ENCODE data around the gene PCCA.

Gene PCCA

DNA sequence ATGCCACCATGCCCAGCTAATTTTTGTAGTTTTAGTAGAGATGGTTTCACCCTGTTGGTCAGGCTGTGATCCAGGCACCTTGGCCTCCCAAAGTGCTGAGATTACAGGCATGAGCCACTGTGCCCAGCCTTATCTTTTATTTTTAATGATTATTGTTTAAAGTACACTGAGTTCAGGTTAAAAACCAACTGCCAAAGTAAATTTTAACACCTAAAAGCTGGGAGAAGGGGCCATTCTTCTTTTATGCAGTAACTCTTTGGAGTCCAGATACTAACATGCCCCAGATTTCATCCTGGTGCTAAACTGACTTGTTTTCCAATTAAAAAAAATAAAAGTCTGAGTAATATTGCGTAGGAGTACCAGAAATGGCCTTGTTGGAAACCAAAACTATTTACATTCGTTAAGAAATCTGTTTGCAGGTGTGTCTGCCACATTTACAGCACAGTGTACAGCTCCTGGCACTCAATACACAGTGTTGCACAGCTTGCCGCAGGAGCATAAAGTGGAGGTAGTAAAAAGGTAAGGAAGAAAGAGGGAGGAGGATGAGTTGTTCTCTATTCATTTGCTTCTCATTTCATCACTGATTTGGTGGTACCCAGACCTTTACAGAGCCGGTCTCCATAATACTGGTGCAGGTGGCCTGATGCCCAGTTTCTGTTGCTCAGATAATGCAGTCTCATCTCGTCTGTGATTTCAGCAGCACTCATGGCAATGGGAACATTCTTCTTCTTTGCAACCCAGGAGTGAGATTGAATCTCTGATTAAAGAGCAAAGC is 108.9 kb downstream of the PCCA start:
- DNase-seq (ENCODE audit: low read depth), result no peak
- TF ChIP-seq, protein P1, sequence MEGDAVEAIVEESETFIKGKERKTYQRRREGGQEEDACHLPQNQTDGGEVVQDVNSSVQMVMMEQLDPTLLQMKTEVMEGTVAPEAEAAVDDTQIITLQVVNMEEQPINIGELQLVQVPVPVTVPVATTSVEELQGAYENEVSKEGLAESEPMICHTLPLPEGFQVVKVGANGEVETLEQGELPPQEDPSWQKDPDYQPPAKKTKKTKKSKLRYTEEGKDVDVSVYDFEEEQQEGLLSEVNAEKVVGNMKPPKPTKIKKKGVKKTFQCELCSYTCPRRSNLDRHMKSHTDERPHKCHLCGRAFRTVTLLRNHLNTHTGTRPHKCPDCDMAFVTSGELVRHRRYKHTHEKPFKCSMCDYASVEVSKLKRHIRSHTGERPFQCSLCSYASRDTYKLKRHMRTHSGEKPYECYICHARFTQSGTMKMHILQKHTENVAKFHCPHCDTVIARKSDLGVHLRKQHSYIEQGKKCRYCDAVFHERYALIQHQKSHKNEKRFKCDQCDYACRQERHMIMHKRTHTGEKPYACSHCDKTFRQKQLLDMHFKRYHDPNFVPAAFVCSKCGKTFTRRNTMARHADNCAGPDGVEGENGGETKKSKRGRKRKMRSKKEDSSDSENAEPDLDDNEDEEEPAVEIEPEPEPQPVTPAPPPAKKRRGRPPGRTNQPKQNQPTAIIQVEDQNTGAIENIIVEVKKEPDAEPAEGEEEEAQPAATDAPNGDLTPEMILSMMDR (IDR thresholded peaks at IDR 0.05; ENCODE audit: low read length, missing control alignments), result no peak
- no peak overlapping the region for H3K4me3 ChIP-seq (replicated peaks; ENCODE audit: low read depth, low read length)

DNA sequence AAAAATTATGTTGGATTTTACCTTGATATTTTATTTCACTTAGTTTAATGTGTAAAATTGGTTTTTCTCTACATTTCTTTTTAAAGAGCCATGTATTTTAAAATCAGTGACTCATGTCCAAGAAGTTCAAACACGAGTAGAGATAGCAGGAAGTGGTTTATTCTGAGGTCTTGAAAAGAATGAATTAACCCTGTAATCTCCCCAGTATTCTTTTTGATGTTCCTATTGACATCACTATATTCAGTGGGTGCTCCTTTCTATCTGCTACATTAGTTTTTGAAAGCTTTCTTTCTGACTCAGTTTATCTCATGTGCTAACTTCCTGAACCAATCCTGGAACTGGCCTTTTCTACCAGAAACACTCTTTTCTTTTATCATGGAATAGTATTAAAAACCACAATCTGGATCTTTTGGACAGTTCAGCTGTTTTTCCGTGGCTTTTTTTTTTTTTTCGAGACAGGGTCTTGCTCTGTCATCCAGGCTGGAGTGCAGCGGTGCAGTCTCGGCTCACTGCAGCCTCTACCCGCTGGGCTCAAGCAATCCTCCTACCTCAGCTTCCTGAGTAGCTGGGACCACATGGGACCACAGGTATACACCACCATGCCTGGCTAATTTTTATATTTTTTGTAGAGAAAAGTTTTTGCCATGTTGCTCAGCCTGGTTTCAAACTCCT is 114.9 kb downstream of the PCCA start:
- H3K4me3 ChIP-seq (replicated peaks; ENCODE audit: low read depth, low read length), result no peak overlapping the region
- TF ChIP-seq, protein P1 (IDR thresholded peaks at IDR 0.05; ENCODE audit: low read length, missing control alignments), result no peak
- peak; percentile 38 for DNase-seq (ENCODE audit: low read depth)

DNA sequence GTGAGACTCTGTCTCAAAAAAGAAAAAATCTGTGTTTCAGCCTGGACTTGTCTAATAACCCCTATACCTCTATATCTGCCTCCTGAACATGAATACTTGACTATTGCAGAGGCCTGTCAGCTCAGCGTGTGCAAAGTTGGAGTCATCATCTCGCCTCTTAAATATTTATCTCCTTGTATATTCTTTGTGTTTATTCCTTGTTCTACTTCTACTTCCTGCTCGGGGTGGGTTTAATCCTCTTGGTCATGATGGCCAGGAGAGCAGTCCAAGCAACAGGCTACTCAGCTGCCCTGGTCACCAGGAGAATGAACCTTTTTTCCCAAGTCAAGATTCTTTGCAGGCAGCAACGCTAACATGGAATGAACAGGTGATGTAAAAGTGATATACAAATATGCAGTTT is 119.1 kb downstream of the PCCA start:
- H3K4me3 ChIP-seq (replicated peaks; ENCODE audit: low read depth, low read length), result no peak overlapping the region
- no peak for DNase-seq (ENCODE audit: low read depth)
- TF ChIP-seq, protein P1 (IDR thresholded peaks at IDR 0.05; ENCODE audit: low read length, missing control alignments), result no peak

DNA sequence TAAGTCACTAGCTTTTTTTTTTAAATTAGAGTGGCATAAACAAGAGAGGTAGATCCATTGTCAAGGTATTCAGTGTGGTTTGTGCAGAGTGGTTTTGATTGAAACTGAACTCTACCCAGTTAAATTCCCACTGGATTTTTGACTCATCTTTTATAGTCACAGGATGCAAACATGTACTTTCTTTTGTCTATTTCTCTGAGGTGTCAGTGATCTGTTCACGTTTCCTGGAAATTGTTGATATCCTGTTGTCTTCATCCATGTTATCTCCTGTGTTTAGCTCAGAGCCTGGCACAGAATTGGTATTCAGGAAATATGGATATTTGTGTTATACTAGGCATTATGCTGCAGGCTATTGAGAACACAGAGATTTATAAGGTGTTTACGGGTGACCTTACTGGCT is 119.7 kb downstream of the PCCA start:
- no peak overlapping the region for H3K4me3 ChIP-seq (replicated peaks; ENCODE audit: low read depth, low read length)
- TF ChIP-seq, protein P1 (IDR thresholded peaks at IDR 0.05; ENCODE audit: low read length, missing control alignments), result no peak
- no peak for DNase-seq (ENCODE audit: low read depth)

DNA sequence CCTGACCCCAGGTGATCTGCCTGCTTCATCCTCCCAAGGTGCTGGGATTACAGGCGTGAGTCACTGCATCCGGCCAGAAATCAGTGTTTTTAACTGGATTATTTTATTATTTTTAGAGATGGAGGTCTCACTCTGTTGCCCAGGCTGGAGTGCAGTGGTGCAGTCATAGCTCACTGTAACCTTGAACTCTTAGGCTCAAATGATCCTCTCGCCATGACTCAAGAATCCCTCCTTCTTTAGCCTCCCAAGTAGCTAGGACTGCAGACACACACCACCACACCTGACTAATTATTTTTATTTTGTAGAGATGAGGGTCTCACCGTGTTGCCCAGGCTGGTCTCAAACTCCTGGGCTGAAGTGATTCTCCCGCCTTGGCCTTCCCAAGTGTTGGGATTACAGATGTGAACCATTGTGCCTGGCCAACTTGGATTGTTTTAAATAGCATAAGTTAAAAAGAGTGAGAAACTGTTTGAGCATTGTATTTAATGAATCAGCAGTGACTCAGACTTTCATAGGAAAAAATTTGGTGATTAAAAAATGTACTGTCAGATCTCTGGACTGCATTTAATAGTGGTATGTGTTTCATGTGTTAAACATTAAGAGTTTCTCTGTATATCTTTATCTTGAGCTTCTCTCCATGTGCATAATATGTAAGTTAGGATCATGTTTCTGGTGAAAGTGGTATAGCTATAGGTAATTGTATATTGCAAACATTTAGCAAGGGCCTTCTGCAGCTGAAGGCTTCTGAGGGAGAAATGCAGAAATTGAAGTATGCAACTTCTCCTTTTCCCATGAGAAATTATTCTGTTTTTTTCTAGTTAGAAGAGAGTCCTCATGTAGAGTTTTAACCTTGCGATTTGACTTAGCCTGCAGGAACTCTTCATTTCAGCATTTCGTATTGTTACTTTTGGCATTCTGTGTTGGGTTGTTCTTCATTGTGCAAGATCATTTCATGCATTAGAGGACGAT is 121.2 kb downstream of the PCCA start:
- peak; percentile 50 for DNase-seq (ENCODE audit: low read depth)
- TF ChIP-seq, protein P1 (IDR thresholded peaks at IDR 0.05; ENCODE audit: low read length, missing control alignments), result no peak
- no peak overlapping the region for H3K4me3 ChIP-seq (replicated peaks; ENCODE audit: low read depth, low read length)

DNA sequence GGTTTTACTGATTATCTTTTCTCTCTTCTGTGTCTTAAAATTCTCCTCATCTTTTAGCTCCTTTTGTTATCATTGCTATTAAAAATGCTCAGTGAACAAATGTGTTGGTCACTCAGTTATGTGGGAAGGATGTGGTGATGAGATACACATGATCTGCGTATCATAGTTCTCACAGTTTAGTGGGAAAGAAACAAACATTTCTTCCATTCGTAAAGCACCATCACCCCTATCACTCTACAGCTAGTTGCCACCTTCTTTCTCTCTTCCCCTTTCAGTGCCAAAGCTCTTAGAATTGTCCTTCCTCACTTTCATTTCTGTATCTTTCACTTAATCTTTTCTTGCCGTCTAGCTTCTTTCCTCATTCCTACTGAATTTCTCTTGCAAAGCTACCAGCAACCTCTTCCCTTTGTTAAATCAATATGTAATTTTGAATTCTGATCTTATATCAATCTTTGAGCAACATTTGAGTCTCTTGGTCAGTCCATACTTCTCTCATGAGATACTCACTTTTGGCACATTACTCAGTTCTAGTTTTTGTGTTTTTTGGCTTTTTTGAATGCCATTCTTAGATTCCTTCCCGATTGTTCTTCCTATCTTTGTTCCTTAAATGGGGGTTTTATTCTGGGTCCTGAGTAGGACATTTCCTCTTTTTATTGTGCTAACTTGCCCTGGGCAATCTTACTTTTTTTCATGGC is 122.3 kb downstream of the PCCA start:
- H3K4me3 ChIP-seq (replicated peaks; ENCODE audit: low read depth, low read length), result no peak overlapping the region
- DNase-seq (ENCODE audit: low read depth), result no peak
- TF ChIP-seq, protein P1 (IDR thresholded peaks at IDR 0.05; ENCODE audit: low read length, missing control alignments), result no peak

Measured in fibroblast of pulmonary artery (primary cell).